SKM-1 treated with dmso at 0.1 percent for 144 hours (cell line): ENCODE measurements around the gene RIT2.

Experiments
- DNase-seq: peaks from one replicate; lab custom pipeline; 2025; ENCODE audit not compliant: unreplicated experiment; lab: John Stamatoyannopoulos, UW

The RIT2 gene

GRCh38 chr18:43092539-43092938 is 22.9 kb downstream of the RIT2 start:
- DNase-seq = no peak

GRCh38 chr18:43081396-43081795 is 34.1 kb downstream of the RIT2 start:
- DNase-seq = no peak

GRCh38 chr18:43080671-43081070 is 34.8 kb downstream of the RIT2 start:
- no peak for DNase-seq

GRCh38 chr18:43079422-43079821 is 36.1 kb downstream of the RIT2 start:
- DNase-seq = no peak

- no peak for DNase-seq
Observed at GRCh38 chr18:43078478-43079092, 36.9 kb downstream of the RIT2 start.

GRCh38 chr18:43077510-43078308 is 37.8 kb downstream of the RIT2 start:
- no peak for DNase-seq

GRCh38 chr18:43073771-43074170 is 41.7 kb downstream of the RIT2 start:
- no peak for DNase-seq

GRCh38 chr18:43068781-43069180 is 46.7 kb downstream of the RIT2 start:
- no peak for DNase-seq

- no peak for DNase-seq
Observed at GRCh38 chr18:43067570-43067969, 47.9 kb downstream of the RIT2 start.

- no peak for DNase-seq
Observed at GRCh38 chr18:43061816-43062215, 53.7 kb downstream of the RIT2 start.

GRCh38 chr18:43061318-43061717 is 54.2 kb downstream of the RIT2 start:
- DNase-seq = no peak

GRCh38 chr18:43060020-43060419 is 55.5 kb downstream of the RIT2 start:
- DNase-seq = no peak

GRCh38 chr18:43054815-43055519 is 60.5 kb downstream of the RIT2 start:
- no peak for DNase-seq

GRCh38 chr18:43049021-43049420 is 66.5 kb downstream of the RIT2 start:
- DNase-seq = no peak

GRCh38 chr18:43046322-43046721 is 69.2 kb downstream of the RIT2 start:
- no peak for DNase-seq

GRCh38 chr18:43043626-43044025 is 71.9 kb downstream of the RIT2 start:
- DNase-seq = no peak

GRCh38 chr18:43040281-43040680 is 75.2 kb downstream of the RIT2 start:
- no peak for DNase-seq

- DNase-seq = no peak
Observed at GRCh38 chr18:43034683-43035500, 80.6 kb downstream of the RIT2 start.

- no peak for DNase-seq
Observed at GRCh38 chr18:43031169-43031568, 84.3 kb downstream of the RIT2 start.

GRCh38 chr18:43029414-43029813 is 86.1 kb downstream of the RIT2 start:
- no peak for DNase-seq

GRCh38 chr18:43022874-43023273 is 92.6 kb downstream of the RIT2 start:
- no peak for DNase-seq
